SKM-1 treated with dmso at 0.1 percent for 144 hours (cell line): ENCODE results near the gene STOX1.
"Not testable (repeated sequence)": the region's sequence is repeated elsewhere in the genome, so short reads cannot be mapped to it uniquely, and the experiment has no call there.

Source experiments
- DNase-seq: peaks from one replicate; lab custom pipeline; 2025; ENCODE audit not compliant: unreplicated experiment; lab: John Stamatoyannopoulos, UW

STOX1 gene

DNA sequence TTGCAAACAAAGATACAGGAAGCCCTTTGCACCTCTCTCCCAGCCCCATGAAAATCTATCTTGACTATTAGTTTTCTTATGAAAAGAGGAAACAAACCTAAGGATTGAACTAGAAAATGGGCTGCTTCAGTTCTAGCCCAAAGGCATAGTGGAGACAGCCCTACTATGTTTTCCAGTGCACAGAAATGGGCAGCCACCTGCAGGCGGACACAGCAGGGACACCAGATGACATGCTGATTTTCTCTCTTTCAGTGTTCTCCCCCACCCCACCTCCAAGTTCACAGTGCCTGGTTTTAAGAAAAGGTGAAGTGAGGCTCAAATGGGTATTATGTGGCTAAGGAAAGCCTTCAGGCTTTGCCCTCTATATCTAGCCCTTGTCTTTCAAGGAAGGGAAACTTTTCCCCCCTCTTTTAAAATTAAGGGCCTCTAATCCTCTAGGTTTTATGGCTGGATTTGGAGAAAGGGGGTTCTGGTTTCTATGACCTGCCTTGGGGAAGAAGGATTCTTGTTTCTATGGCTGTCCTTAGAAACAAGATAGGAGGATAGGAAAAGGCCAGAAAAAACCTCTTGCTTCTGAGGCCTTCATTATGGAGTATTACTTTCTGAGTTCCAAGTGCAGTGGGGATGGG lies 50.3 kb downstream of the STOX1 start:
- no peak for DNase-seq

GRCh38 chr10:68878496-68878895 lies 51.2 kb downstream of the STOX1 start:
- no peak for DNase-seq

- no peak for DNase-seq
Observed at GRCh38 chr10:68879628-68880027, 52.3 kb downstream of the STOX1 start.

- no peak for DNase-seq
Observed at GRCh38 chr10:68880181-68880580, 52.9 kb downstream of the STOX1 start.

DNA sequence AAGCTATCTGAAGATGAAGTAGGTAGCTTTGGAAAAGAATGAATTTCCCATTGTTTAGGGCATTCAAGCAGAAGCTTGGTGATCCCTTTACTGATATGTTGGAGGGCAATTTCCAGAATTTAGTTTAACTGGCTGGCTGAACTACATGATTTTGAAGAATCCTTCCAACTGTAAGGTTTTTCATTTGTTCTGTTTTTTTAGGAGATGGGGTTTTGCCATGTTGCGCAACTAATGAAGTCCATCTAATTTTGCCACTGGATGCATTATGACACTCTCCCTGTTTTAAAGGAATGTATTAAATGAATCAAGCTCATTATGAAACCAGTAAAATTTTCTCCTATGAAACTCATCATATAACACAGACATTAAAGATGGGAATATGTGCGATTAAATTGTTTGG lies 67.7 kb downstream of the STOX1 start:
- no peak for DNase-seq

DNA sequence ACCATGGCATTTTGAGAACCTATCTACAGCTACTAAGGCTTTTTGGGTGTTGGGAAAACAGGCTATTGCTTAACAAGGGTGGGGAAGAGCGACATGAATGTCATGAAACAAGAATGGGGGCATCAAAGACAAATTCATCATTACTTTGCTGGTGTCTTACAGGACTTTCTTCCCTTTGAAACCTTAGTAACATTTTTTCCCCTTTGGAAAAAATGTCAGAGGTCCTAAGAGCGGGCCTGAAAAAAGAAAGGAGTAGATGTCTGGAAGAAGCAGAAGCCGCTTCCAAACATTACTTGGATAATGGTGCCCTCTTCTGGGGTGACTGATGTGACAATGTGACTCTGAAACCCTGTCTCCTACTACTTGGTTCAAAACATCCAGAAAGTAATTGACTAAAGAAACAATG lies 70.0 kb downstream of the STOX1 start:
- peak; percentile 52 for DNase-seq

DNA sequence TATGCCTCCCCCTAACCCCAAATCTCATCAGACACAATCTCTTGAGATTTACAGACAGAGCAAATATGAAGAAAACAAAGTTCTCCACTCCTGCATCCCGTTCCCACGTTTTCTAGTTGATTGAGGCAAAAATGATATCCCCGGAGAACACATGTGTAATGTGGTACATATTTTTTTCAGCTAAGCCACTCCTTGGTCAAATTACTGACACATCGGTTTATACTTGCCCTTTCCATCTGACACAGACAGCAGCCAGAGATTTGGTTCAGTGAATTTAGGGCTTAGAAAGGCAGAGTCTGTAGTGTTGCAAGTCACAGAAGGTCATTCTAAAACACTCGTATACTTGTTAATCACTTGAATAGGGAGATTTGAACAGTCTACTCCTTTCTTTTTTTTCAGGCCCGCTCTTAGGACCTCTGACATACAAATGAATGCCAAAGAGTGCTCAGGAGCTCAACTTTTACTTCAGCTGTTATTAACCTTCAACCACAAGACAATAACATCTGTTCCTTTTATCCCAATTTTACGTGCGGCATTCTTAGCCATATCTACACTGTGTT lies 71.9 kb downstream of the STOX1 start:
- DNase-seq, result no peak

DNA sequence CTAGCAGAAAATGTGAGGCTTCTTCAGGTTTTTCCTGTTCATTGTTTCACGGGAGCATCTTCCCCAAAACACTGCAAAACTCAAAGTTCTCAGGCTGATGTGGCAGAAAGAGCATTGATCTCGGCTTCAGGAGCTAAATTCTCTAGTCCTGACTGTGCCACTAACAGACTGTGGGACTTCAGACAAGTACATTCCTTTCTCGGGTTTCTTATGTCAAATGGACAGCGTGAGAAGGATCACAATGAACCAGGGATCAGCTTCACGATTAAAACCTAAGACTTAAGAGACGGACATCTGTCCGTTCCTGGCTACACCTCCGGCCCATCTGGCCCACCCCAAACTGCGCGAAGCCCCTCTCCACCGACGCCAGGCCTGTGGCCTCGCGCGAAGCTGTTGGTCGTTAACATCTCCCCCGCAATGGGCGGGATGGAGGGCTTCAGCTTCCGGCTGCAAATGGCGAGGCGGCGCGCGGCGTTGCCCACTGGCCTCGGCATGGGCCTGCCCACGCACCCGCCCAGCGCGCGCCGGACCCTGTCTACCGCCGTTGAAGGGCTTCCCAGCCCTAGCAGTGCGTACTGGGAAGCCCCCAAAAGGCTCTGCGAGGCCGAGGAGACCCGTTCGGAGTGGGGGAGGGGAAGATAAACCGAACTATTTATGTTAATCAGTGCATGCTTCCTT lies 73.2 kb downstream of the STOX1 start:
- DNase-seq, result no peak

DNA sequence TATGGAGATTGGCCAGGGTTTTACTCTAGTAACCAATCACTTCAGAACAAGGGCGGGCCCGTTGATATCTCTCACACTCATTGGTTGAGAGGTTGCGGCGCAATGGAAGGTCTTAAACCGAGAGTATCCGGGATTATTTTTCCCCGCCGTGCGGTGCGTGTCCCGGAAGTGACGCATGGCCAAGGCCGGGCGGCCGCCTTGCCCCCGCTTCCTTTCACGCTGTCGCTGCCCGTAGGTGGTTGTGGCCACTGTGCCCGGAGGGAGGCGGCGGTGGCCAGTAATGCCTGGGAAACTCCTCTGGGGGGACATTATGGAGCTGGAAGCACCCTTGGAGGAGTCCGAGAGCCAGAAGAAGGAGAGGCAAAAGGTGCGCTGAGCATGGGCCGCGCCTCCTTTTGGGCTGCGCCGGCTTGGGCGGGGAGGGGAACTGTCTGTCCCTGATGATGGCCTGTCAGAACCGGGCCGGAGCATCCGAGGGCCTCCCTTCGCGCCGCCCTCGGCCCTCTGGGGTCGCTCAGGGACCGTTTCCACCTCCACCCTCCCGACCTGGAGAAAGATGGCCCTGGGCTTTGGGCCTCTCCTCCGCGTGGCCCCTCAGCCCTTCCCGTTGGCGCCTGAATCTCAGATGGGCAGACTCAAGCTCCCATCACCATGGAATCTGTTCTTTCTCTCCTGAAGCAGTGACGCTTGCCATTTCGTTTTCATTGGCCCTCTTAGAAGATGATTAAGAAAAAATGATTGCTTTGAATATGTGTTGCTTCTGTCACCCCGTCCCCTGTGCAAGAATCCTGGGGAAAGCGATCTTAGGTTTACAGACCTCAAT lies 74.0 kb downstream of the STOX1 start, which contains the start of gene DDX50:
Gene DDX50, plus strand, starts transcription at position 211 of the 823 bp plus-strand sequence. Its CDS starts 70 bp downstream, at position 281.
- peak; percentile 99 for DNase-seq

DNA sequence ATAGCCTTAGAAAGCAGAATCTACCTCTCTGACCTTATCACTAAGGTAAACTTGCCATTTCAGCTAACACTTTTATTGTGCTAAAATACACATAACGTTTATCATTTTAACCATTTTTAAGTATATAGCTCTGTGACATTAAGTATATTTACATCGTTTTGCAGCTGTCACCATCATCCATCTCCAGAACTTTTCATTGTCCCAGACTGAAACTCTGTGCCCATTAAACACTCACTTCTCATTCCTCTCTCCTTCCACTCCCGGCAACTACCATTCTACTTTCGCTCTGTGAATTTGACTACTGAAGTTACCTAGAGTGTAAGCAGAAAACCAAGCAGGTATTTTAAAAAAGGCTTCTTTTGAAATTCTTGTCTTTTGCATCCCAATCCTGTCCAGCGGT lies 75.1 kb downstream of the STOX1 start:
- DNase-seq, result no peak

GRCh38 chr10:68924593-68924992 lies 97.3 kb downstream of the STOX1 start:
- DNase-seq, result no peak

GRCh38 chr10:68925489-68925888 lies 98.2 kb downstream of the STOX1 start:
- no peak for DNase-seq

- DNase-seq, result not testable (repeated sequence)
Observed at GRCh38 chr10:68929157-68929556, 101.8 kb downstream of the STOX1 start.

DNA sequence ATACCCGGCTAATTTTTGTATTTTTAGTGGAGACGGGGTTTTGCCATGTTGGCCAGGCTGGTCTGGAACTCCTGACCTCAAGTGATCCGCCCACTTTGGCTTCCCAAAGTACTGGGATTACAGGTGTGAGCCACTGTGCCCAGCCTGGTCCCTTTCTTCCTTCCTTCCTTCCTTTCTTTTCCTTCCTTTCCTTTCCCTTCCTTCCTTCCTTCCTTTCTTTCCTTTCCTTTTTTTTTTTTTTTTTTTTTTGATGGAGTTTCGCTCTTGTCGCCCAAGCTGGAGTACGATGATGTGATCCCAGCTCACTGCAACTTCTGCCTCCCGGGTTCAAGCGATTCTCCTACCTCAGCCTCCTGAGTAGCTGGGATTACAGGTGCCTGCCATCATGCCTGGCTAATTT lies 102.6 kb downstream of the STOX1 start:
- not testable (repeated sequence) for DNase-seq

GRCh38 chr10:68932860-68933259 lies 105.5 kb downstream of the STOX1 start:
- DNase-seq, result not testable (repeated sequence)

- no peak for DNase-seq
Observed at GRCh38 chr10:68934994-68935393, 107.7 kb downstream of the STOX1 start.

GRCh38 chr10:68938117-68938516 lies 110.8 kb downstream of the STOX1 start:
- DNase-seq, result no peak

GRCh38 chr10:68938884-68939283 lies 111.6 kb downstream of the STOX1 start:
- no peak for DNase-seq

- DNase-seq, result not testable (repeated sequence)
Observed at GRCh38 chr10:68940917-68941316, 113.6 kb downstream of the STOX1 start.
